ENCODE data around the gene MAML3.

Gene MAML3

GRCh38 chr4:139762720-139763119 is 391.3 kb downstream of the MAML3 start:
- no peak for TF ChIP-seq CTCF (IDR thresholded peaks at IDR 0.05)

- no peak for TF ChIP-seq CTCF (IDR thresholded peaks at IDR 0.05)
These were observed 392.5 kb downstream of the MAML3 start for GRCh38 chr4:139761461-139761860.

- no peak for TF ChIP-seq CTCF (IDR thresholded peaks at IDR 0.05)
These were observed 393.4 kb downstream of the MAML3 start for GRCh38 chr4:139760567-139760966.

GRCh38 chr4:139759097-139759496 is 394.9 kb downstream of the MAML3 start:
- no peak for TF ChIP-seq CTCF (IDR thresholded peaks at IDR 0.05)

GRCh38 chr4:139756391-139757180 is 397.4 kb downstream of the MAML3 start:
- no peak for TF ChIP-seq CTCF (IDR thresholded peaks at IDR 0.05)

- no peak for TF ChIP-seq CTCF (IDR thresholded peaks at IDR 0.05)
These were observed 399.0 kb downstream of the MAML3 start for GRCh38 chr4:139754938-139755337.

GRCh38 chr4:139753686-139754085 is 400.3 kb downstream of the MAML3 start:
- no peak for TF ChIP-seq CTCF (IDR thresholded peaks at IDR 0.05)

Data from LNCAP (cell line).